ENCODE measurements around the gene EXT2.

Gene EXT2

DNA sequence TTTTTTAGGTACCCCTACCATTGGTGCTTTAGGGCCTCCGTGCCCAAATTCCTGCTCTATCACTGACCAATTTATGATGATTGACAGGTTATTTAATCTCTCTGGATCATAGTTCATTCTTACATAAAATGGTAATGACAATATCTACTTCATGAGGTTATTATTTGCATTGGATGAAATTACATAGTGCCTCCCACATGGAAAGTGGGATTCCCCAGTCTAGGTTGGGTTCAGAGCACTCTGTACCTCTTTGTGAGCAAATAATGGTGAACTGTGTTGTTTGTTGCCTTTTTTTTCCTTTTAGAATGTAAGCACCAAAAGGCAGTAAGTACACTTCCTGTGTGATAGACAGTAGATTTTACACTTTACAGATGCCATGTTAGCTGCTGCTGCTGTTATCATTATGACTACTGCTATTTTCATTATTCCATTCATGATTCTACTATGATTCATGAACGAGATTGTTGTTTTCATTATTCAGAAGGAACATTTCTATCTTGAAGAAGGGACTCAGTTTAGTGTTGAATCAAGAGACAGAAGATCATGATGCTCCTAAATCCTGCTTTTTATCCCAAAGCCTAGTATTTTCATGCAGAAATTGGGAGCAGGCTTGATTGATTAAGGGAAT is 113.6 kb downstream of the EXT2 start:
- DNase-seq: no peak

DNA sequence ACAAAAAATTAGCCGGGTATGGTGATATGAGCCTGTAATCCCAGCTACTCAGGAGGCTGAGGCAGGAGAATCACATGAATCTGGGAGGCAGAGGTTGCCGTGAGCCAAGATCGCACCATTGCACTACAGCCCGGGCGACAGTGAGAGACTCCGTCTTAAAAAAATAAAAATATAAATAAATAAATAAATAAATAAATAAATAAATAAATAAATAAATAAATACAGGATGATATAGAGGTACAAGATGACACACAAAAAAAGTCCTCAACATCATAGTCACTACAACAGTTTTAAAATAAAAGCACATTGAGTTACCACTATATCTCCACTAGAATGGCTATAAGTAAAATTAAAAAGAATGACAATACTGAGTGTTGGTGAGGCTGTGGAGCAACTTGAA is 116.7 kb downstream of the EXT2 start:
- no peak for DNase-seq

- DNase-seq: no peak
These were observed 117.7 kb downstream of the EXT2 start for GRCh38 chr11:44213148-44213547.

GRCh38 chr11:44217432-44217831 is 122.0 kb downstream of the EXT2 start:
- DNase-seq: no peak

DNA sequence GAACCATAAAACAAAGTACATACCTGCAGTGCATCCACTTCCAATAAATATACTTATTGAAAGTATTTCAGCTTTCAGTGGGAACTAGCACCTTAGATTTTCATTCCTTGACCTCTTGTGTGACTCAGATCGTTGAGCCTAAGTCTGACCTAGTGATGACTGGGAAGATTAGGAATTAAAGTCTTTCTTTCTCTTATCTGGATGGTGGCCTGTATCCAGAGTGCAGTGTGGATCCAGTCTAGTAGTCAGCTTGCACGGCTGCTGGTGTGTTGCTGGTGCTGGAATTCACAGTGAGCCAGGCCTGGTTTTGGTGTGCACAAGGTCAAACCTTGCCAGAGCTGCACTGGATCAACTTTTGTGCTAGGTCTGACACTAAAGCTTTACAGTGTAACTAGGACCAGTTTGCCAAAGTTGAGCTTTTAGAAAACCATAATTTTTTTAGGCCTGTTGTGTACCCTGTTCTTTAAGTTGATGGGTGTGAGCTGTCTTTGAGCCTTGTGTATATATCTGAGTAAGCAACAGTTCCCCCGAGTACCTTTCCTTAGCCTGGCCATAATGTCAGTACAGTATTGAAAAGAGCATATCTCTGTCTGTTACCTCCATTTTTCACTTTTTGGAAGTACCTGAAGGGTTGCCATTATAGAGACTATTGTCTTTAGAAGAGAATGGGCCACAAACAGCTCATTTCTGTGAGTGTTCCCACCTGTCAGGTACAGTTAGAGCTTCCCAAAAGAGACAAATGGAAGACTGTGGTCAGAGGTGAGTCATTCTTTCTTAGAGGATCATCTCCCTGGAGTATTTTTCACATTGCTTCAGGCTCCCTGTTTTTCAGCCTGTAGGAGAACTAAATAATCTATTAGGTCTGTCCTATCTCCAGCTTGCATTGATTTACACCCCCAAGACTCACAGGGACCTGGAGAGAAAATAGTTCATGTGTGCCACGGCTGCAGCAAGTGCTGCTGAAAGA is 124.6 kb downstream of the EXT2 start:
- no peak for DNase-seq

- no peak for DNase-seq
These were observed 126.0 kb downstream of the EXT2 start for GRCh38 chr11:44221456-44221855.

DNA sequence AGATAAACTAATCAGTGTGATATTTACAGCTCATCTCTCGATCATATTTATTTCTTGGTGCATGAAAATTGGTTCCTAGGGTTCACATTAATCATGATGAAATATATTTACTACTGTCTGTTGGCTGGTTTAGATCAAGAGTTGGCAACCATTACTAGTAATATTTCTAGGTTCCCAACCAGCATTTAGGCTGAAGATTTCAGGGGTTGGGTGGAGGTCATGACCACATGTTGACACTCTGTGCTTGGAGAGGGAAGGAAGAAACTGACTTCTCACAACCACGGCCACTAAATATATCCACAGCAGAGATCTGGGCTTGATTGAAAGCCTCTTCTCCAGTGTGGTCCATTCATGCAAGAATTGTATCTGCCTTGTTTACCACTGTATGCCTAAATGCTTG is 126.5 kb downstream of the EXT2 start:
- DNase-seq: no peak

DNA sequence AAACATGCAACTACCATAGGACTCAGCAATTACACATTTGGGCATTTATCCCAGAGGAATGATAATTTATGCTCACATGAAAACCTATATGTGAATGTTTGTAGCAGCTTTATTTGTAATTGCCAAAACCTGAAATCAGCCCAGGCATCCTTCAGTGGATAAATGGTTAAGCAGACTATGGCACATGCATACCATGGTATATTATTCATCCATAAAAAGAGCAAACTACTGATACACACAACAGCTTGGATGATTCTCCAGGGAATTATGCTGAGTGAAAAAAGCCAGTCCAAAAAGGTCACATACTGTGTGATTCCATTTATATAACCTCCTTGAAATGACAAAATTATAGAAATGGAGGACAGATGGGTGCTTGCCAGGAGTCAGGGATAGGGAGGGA is 127.8 kb downstream of the EXT2 start:
- no peak for DNase-seq

- DNase-seq: no peak
These were observed 129.5 kb downstream of the EXT2 start for GRCh38 chr11:44224867-44225501.

- DNase-seq: no peak
These were observed 131.0 kb downstream of the EXT2 start for GRCh38 chr11:44226490-44226889.

- DNase-seq: no peak
These were observed 131.5 kb downstream of the EXT2 start for GRCh38 chr11:44226945-44227344.

- no peak for DNase-seq
These were observed 132.9 kb downstream of the EXT2 start for GRCh38 chr11:44228379-44228778.

GRCh38 chr11:44229098-44229497 is 133.6 kb downstream of the EXT2 start:
- DNase-seq: no peak

- no peak for DNase-seq
These were observed 134.1 kb downstream of the EXT2 start for GRCh38 chr11:44229624-44230023.

DNA sequence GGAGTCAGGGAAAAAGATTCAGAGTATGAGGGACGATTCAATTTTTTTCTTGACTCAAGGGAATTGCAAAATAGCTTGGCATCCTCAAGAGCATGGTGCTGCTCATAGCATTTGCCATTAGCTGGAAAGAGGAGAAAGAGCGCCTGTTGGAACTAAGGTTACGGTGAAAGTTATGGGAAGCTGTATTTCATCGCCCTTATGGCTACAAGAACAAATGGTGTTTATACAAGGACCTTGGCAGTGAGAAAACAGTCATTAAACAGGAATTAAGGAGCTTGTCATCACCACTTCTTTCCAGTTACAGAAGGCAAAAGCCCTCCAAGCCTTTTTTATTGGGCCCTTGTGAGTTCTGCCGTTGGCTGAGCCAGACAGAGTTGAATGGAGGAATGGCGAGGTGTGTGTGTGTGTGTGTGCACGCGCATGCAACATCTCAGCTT is 140.3 kb downstream of the EXT2 start:
- no peak for DNase-seq

DNA sequence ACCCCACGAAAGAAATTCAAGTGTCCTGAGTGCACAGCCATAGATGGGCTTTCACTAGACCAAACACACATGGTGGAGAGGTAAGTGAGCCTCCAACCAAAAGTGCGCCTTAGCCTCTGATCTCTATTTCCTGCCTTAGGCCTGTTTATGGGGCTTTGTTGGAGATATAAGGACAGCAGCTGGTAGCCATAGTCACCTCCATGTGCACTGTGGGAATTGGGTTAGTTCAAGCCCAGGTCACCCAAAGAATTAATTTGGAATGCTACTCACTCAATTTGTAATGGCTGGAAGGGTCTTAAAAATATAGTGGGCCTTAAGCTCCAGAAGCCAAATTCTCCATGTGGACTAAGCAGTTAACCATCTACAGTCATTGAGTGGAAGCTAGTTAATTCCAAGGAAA is 140.8 kb downstream of the EXT2 start:
- DNase-seq: no peak

DNA sequence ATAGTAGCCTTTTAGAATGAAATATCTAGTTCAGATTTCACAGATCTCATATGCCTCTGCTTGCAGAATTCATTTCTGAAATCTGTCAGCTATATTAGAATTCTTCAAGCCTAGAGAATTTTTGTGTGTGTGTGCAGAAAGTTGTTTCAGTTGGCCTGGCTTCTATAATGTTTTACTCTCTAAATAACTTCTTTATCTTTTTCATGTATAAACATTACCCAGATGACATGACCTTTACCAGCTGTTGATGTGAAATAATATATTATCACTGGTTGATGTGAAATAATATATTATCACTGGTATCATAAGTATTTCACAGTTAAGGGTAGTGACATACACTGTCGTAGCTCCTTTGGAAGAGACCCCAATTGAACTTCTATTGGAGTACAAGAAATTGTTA is 141.7 kb downstream of the EXT2 start:
- DNase-seq: no peak

DNA sequence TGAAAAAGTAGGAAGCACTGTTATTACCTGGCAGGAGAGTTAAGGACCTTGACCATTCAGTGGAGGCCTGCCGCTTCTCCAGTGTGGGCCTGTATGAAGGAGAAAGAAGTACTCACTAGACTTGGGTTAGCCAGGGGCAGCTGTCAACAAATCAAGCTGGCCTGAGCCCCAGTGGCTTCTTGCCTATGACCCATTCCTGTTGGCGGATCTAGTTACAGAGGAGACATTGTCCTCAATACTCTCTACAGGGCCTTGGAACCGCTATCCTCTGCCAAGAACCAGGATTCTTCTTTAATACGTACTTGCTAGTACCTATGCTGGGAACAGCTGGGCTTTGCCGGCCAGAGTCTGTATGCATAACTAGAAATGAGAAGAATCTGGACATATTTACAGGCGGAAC is 146.4 kb downstream of the EXT2 start:
- no peak for DNase-seq

GRCh38 chr11:44243086-44243485 is 147.6 kb downstream of the EXT2 start:
- no peak for DNase-seq

- no peak for DNase-seq
These were observed 148.3 kb downstream of the EXT2 start for GRCh38 chr11:44243595-44244343.

GRCh38 chr11:44244639-44245310 is 149.3 kb downstream of the EXT2 start:
- DNase-seq: no peak

DNA sequence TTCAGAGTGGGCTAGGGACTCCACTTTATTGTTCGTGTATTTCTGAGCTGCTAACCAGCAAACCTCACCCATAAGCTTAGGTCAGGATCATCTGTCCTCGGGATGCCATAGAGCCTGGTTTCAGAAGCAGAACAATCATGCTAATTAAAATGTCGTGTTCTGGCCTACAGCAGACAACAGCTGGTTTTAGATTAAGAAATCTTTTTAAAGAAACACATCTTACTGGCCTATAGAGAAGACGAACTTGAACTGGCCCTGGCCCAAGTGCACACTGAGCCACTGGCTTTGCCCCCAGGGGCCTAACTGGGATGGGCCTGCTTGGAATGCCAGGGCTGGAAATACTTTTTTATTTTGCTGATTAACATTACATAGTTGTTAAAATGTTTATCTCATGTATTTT is 151.2 kb downstream of the EXT2 start:
- no peak for DNase-seq

DNA sequence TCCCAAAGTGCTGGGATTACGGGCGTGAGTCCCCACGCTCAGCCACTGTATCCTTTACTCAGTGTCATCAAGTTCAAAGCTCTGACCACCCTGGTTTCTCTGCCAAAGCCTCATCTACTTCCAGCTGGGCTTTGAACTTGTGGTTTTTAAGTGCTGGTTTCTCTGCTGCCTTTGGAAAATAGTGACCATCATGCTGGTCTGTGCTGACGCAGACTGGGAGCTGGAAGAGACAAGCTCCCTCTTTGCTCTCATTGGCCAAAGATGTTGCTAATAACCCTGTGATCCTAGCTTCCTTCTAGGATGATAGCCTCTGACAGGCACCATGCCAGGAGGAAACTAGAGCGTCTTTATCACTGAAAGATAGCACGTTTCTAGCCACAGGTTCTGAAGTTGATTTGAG is 152.0 kb downstream of the EXT2 start:
- DNase-seq: no peak

Measured in stimulated activated CD4-positive, alpha-beta T cell treated with anti-CD3 and anti-CD28 coated beads, Interleukin-2, amount 100 ng/mL, for 48 hours (primary cell).